LoVo (cell line): ENCODE data around the gene PATJ.
A peak's percentile ranks its signal among the peaks of the same experiment; 100 is the strongest.
"Not testable (repeated sequence)": the region's sequence is repeated elsewhere in the genome, so short reads cannot be mapped to it uniquely, and the experiment has no call there.

ENCODE experiments used
- DNase-seq: peaks from one replicate; pipeline ENCODE4 v3.0.0-alpha.2; 2016; ENCODE audit warnings: low spot score

PATJ gene

GRCh38 chr1:62180054-62180453 lies 437.8 kb downstream of the PATJ start:
- DNase-seq, result not testable (repeated sequence)

- DNase-seq, result peak; percentile 44
Observed at GRCh38 chr1:62180639-62181038, 438.4 kb downstream of the PATJ start.

- no peak for DNase-seq
Observed at GRCh38 chr1:62181532-62181931, 439.3 kb downstream of the PATJ start.

- not testable (repeated sequence) for DNase-seq
Observed at GRCh38 chr1:62182157-62182556, 439.9 kb downstream of the PATJ start.

GRCh38 chr1:62183164-62184020 lies 441.1 kb downstream of the PATJ start:
- DNase-seq, result not testable (repeated sequence)

GRCh38 chr1:62184336-62184735 lies 442.1 kb downstream of the PATJ start:
- no peak for DNase-seq

GRCh38 chr1:62185233-62185632 lies 443.0 kb downstream of the PATJ start:
- DNase-seq, result not testable (repeated sequence)

GRCh38 chr1:62185677-62186076 lies 443.4 kb downstream of the PATJ start:
- no peak for DNase-seq

- no peak for DNase-seq
Observed at GRCh38 chr1:62187548-62187947, 445.3 kb downstream of the PATJ start.

GRCh38 chr1:62188111-62188510 lies 445.8 kb downstream of the PATJ start:
- no peak for DNase-seq

- DNase-seq, result no peak
Observed at GRCh38 chr1:62194651-62195544, 452.6 kb downstream of the PATJ start, which contains the start of gene L1TD1. TSS of gene L1TD1 (plus strand) at chr1:62194849. CDS start at chr1:62206629, 11,780 bp downstream.

- DNase-seq, result no peak
Observed at GRCh38 chr1:62196086-62196690, 453.9 kb downstream of the PATJ start.

GRCh38 chr1:62198069-62198780 lies 455.9 kb downstream of the PATJ start:
- DNase-seq, result no peak

GRCh38 chr1:62198781-62199125 lies 456.5 kb downstream of the PATJ start:
- no peak for DNase-seq

- no peak for DNase-seq
Observed at GRCh38 chr1:62207187-62207586, 464.9 kb downstream of the PATJ start.

- DNase-seq, result no peak
Observed at GRCh38 chr1:62208087-62208486, 465.8 kb downstream of the PATJ start.

GRCh38 chr1:62208970-62209369 lies 466.7 kb downstream of the PATJ start:
- no peak for DNase-seq

- peak; percentile 45 for DNase-seq
Observed at GRCh38 chr1:62209931-62210595, 467.8 kb downstream of the PATJ start.

- no peak for DNase-seq
Observed at GRCh38 chr1:62210960-62211359, 468.7 kb downstream of the PATJ start.

- no peak for DNase-seq
Observed at GRCh38 chr1:62212411-62212810, 470.1 kb downstream of the PATJ start.
